ENCODE results near the gene RNF222. TPM values are rescaled to one million over a fixed set of nuclear protein-coding genes. Genes with fewer than 3 reads are reported as not detected.
A peak's percentile ranks its signal among the peaks of the same experiment; 100 is the strongest.

Gene RNF222
- total and polyA plus RNA-seq, 4 donors = 0.11 TPM; not detected in 3

DNA sequence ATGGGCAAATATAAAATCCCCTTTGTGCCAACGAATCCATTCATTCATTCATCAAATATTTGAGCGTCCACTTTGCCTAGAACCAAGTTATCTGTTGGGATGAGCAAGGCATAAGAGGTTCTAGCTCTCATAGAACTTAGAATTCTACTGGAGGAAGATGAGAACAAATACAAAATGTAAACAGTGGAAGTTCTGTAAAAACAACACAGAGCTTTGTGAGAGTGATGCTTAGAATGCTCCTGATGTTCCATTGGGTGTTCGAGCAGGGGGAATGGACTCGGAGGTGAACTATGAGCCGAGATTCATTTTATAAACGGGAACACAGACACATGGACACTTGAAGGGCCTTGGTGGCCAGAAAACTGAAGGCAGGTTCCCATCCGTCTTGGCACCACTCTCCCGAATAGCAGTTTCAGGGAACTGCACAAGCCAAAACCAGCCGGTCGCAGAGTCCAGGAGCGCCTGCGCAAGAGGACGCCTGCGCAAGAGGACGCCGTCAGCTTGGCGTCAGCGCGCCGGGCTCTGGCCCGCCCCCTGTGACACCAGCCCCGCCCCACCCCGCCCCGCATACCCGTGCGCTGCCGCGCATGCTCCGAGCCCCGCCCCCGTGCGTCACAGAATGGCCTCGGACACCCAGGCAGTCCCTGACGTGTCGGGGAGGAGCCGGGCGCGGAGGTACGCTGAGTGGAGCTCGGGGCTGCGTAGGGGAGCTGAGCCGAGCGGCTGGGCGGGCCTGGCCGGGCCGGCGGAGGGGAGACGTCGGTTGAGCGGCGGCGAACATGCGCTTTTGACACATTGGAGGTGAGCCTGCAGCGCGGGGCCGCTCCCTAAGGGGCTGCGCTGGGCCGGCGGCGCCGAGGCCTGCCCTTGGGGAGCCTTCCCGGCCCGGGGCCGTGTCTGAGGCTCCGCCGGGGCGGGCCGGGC lies 37.9 kb upstream of the RNF222 start, which contains the start of gene NDEL1:
Gene NDEL1, plus strand, starts transcription at position 640 of the 924 bp plus-strand sequence. CDS start 8,388 bp downstream, outside the sequence.
- WGBS (ENCODE audit: insufficient coverage) = under 1% methylated on average over 66 of the region's 68 CpGs
- H3K36me3 ChIP-seq (ENCODE audit: control insufficient read depth, insufficient read depth, low read length) = peaks cover 10% of the 10 kb centered on the region
- peak within 1 kb of the TSS; percentile 97 for H3K27ac ChIP-seq (ENCODE audit: low read depth, low read length)
- no peaks in the 10 kb centered on the region for H3K9me3 ChIP-seq (ENCODE audit: control insufficient read depth, insufficient read depth, low read length)
- DNase-seq (ENCODE audit: low read depth in 4 of 6, low spot score in 6 of 6) = peak; percentile 85 to 99 (median 96)
- no peaks in the 10 kb centered on the region for H3K4me1 ChIP-seq (ENCODE audit: control insufficient read depth, insufficient read depth, low read length)
- H3K27me3 ChIP-seq (ENCODE audit: control insufficient read depth, insufficient read depth, low read length) = no peaks in the 10 kb centered on the region
- peak within 1 kb of the TSS; percentile 74 for H3K4me3 ChIP-seq (ENCODE audit: low read depth, low read length)

DNA sequence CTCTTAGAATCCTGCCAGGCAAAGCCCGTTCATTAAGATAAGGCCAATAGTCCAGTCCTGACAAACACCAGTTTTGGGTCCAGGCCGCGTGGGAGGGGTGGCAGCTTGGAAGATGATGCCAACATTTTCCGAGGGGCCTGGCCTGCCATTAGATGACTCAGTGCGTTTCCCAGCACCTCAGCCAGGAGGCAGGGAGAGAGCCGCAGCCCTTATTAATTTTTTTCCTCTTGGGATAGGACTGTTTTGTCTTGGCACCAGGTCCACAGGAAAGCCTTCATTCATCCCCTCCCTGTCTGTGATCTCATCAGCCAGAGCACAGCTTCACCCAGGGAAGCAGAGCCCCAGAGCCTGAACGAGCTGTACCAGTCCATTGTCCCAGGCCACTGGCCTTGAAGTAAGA lies 33.3 kb upstream of the RNF222 start:
- Histone ChIP-seq H3K36me3 (ENCODE audit: control insufficient read depth, insufficient read depth, low read length) (no peaks in the 10 kb centered on the region), H3K27ac (ENCODE audit: low read depth, low read length) (no peak overlapping the region), H3K27me3 (ENCODE audit: control insufficient read depth, insufficient read depth, low read length) (no peaks in the 10 kb centered on the region), H3K4me3 (ENCODE audit: low read depth, low read length) (no peak overlapping the region), H3K4me1 (ENCODE audit: control insufficient read depth, insufficient read depth, low read length) (no peaks in the 10 kb centered on the region), H3K9me3 (ENCODE audit: control insufficient read depth, insufficient read depth, low read length) (no peaks in the 10 kb centered on the region)
- DNase-seq (ENCODE audit: low read depth in 4 of 6, low spot score in 6 of 6) = peak in 1 of 6 donors; percentile 9
- WGBS (ENCODE audit: insufficient coverage) = 93% methylated on average over 6 of the region's 7 CpGs

- Histone ChIP-seq H3K4me1 (ENCODE audit: control insufficient read depth, insufficient read depth, low read length) (no peaks in the 10 kb centered on the region), H3K4me3 (ENCODE audit: low read depth, low read length) (no peak overlapping the region), H3K36me3 (ENCODE audit: control insufficient read depth, insufficient read depth, low read length) (no peaks in the 10 kb centered on the region), H3K27ac (ENCODE audit: low read depth, low read length) (no peak overlapping the region), H3K27me3 (ENCODE audit: control insufficient read depth, insufficient read depth, low read length) (peaks cover under 1% of the 10 kb centered on the region), H3K9me3 (ENCODE audit: control insufficient read depth, insufficient read depth, low read length) (no peaks in the 10 kb centered on the region)
- no peak for DNase-seq (ENCODE audit: low read depth in 4 of 6, low spot score in 6 of 6)
- WGBS (ENCODE audit: insufficient coverage) = no CpG with 5 or more reads among the region's 3 CpGs
Measured at GRCh38 chr17:8426802-8427201, 29.2 kb upstream of the RNF222 start.

DNA sequence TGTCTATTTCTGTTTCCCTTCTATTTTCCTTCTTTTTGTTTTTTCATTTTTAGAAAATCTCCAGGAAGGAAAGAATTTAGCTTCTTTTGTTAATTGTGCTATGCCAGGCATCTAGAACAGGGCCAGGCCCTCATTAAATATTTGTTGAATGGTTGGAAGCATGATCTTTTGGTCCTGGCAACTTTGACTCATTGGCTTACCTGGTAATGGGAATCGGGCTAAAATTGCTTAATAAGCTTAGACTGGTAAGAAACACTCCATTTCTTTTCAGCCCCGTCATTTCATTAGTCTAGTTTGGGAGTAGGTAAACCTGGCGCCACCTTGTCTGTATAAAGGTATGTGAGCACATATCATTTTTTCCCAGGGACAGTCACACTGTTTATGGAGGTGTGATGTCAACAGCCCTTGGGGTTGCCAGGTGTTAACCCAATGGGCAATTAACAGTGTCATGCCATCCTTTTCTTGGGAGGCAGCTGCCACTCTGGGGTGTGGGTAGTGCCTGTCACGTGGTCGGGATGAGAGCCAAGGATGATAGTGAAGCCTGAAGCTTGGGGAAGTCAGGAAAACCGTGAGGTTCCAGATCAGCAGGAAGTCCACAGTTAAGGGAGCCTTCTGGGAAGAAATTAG lies 28.6 kb upstream of the RNF222 start:
- no peak overlapping the region for H3K27ac ChIP-seq (ENCODE audit: low read depth, low read length)
- no peak overlapping the region for H3K4me3 ChIP-seq (ENCODE audit: low read depth, low read length)
- no peak for DNase-seq (ENCODE audit: low read depth in 4 of 6, low spot score in 6 of 6)
- no peaks in the 10 kb centered on the region for H3K36me3 ChIP-seq (ENCODE audit: control insufficient read depth, insufficient read depth, low read length)
- H3K9me3 ChIP-seq (ENCODE audit: control insufficient read depth, insufficient read depth, low read length) = no peaks in the 10 kb centered on the region
- WGBS (ENCODE audit: insufficient coverage) = 59% methylated on average over 3 of the region's 6 CpGs
- no peaks in the 10 kb centered on the region for H3K4me1 ChIP-seq (ENCODE audit: control insufficient read depth, insufficient read depth, low read length)
- peaks cover 5% of the 10 kb centered on the region for H3K27me3 ChIP-seq (ENCODE audit: control insufficient read depth, insufficient read depth, low read length)

DNA sequence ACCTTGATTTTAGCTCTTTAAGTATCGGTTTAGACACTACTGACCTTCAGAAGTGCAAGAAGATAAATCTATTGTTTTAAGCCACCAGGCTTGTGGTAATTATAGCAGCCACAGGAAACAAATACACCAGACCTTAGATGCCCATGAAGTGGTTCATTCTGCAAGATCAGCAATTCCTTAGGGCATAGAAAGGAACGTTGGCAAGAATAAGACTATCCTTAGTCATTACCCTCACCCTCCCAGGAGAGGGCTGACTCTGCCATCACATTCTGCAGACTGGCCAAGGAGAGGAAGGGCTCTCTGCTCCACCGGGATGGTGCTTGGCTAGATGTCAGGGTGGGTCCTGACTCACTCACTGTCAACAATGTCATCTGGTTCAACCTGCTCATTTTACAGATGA lies 23.9 kb upstream of the RNF222 start:
- no peak for DNase-seq (ENCODE audit: low read depth in 4 of 6, low spot score in 6 of 6)
- peaks cover 13% of the 10 kb centered on the region for H3K27me3 ChIP-seq (ENCODE audit: control insufficient read depth, insufficient read depth, low read length)
- H3K9me3 ChIP-seq (ENCODE audit: control insufficient read depth, insufficient read depth, low read length) = no peaks in the 10 kb centered on the region
- H3K36me3 ChIP-seq (ENCODE audit: control insufficient read depth, insufficient read depth, low read length) = no peaks in the 10 kb centered on the region
- H3K4me3 ChIP-seq (ENCODE audit: low read depth, low read length) = no peak overlapping the region
- 100% methylated on average over 1 of the region's 3 CpGs for whole genome bisulfite sequencing (ENCODE audit: insufficient coverage)
- H3K4me1 ChIP-seq (ENCODE audit: control insufficient read depth, insufficient read depth, low read length) = no peaks in the 10 kb centered on the region
- no peak overlapping the region for H3K27ac ChIP-seq (ENCODE audit: low read depth, low read length)

DNA sequence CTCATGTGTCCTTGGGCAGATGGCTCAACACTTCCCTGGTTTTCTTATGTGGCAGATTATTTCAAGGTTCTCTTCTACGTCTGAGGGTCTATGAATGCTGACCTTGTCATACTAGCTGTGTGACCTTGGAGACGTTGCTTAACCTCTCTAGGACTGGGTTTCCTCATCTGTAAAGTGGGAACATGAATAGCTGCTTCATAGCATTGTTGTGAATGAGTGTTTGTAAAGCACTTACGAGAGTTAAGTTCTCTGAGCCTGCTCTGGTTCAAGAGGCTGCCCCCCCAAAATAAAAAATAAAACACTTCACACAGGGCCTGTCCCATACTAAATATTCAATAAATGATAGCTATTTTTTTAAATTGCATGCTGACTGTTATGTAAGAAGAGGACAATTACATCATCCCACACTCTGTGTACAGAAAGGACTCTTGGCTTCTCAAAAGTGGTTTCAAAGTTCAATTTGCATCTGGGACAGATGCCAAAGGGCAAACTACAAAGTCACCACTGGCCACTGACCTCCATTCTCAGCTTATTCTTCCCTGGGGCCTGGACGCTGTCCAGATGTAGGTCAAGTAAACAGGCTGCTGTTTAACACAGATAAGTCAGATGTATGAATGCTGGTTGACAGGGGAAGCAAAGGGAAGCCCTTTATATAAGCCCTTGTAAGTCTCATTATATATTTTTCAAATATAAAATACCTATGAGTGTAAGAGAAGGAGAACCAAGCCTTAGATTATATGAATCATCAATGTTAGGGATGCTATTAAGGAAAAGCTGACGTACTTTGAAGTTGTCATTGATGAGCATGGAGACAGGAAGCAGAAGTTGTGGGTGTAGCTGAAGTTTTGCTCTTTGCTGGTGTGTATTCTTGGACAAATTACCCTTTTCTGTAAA lies 22.7 kb upstream of the RNF222 start:
- Histone ChIP-seq H3K27me3 (ENCODE audit: control insufficient read depth, insufficient read depth, low read length) (peaks cover 13% of the 10 kb centered on the region), H3K9me3 (ENCODE audit: control insufficient read depth, insufficient read depth, low read length) (no peaks in the 10 kb centered on the region), H3K36me3 (ENCODE audit: control insufficient read depth, insufficient read depth, low read length) (no peaks in the 10 kb centered on the region), H3K27ac (ENCODE audit: low read depth, low read length) (no peak overlapping the region), H3K4me1 (ENCODE audit: control insufficient read depth, insufficient read depth, low read length) (no peaks in the 10 kb centered on the region), H3K4me3 (ENCODE audit: low read depth, low read length) (no peak overlapping the region)
- 74% methylated on average over 3 of the region's 5 CpGs for WGBS (ENCODE audit: insufficient coverage)
- peak in 4 of 6 donors; percentile 1 to 70 (median 7) for DNase-seq (ENCODE audit: low read depth in 4 of 6, low spot score in 6 of 6)

GRCh38 chr17:8419305-8419704 lies 21.7 kb upstream of the RNF222 start:
- Histone ChIP-seq H3K4me3 (ENCODE audit: low read depth, low read length) (no peak overlapping the region), H3K4me1 (ENCODE audit: control insufficient read depth, insufficient read depth, low read length) (no peaks in the 10 kb centered on the region), H3K9me3 (ENCODE audit: control insufficient read depth, insufficient read depth, low read length) (no peaks in the 10 kb centered on the region), H3K27ac (ENCODE audit: low read depth, low read length) (no peak overlapping the region), H3K36me3 (ENCODE audit: control insufficient read depth, insufficient read depth, low read length) (no peaks in the 10 kb centered on the region), H3K27me3 (ENCODE audit: control insufficient read depth, insufficient read depth, low read length) (peaks cover 13% of the 10 kb centered on the region)
- DNase-seq (ENCODE audit: low read depth in 4 of 6, low spot score in 6 of 6) = no peak
- WGBS (ENCODE audit: insufficient coverage) = no CpG with 5 or more reads among the region's 1 CpG

DNA sequence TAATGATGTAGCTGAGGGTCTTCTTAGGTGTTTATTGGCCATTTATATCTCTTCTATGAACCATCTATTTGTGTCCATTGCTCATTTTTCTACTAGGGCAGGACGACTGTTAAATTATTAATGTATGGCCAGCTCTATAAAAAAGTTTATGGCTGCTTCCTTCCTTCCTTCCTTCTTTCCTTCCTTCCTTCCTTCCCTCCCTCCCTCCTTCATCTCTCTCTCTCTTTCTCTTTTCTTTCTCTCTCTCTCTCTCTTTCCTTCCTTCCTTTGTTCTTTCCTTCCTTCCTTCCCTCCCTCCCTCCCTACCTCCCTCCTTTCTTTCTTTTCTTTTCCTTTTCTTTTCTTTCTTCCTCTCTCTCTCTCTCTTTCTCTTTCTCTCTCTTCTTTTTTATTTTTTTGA lies 20.8 kb upstream of the RNF222 start:
- Histone ChIP-seq H3K27ac (ENCODE audit: low read depth, low read length) (no peak overlapping the region), H3K36me3 (ENCODE audit: control insufficient read depth, insufficient read depth, low read length) (no peaks in the 10 kb centered on the region), H3K4me3 (ENCODE audit: low read depth, low read length) (no peak overlapping the region), H3K4me1 (ENCODE audit: control insufficient read depth, insufficient read depth, low read length) (no peaks in the 10 kb centered on the region), H3K9me3 (ENCODE audit: control insufficient read depth, insufficient read depth, low read length) (no peaks in the 10 kb centered on the region), H3K27me3 (ENCODE audit: control insufficient read depth, insufficient read depth, low read length) (peaks cover 13% of the 10 kb centered on the region)
- no CpG with 5 or more reads among the region's 1 CpG for WGBS (ENCODE audit: insufficient coverage)
- DNase-seq (ENCODE audit: low read depth in 4 of 6, low spot score in 6 of 6) = no peak

GRCh38 chr17:8417806-8418205 lies 20.2 kb upstream of the RNF222 start:
- 83% methylated on average over 4 of the region's 4 CpGs for WGBS (ENCODE audit: insufficient coverage)
- no peak overlapping the region for H3K4me3 ChIP-seq (ENCODE audit: low read depth, low read length)
- no peaks in the 10 kb centered on the region for H3K4me1 ChIP-seq (ENCODE audit: control insufficient read depth, insufficient read depth, low read length)
- H3K36me3 ChIP-seq (ENCODE audit: control insufficient read depth, insufficient read depth, low read length) = no peaks in the 10 kb centered on the region
- H3K9me3 ChIP-seq (ENCODE audit: control insufficient read depth, insufficient read depth, low read length) = no peaks in the 10 kb centered on the region
- no peak for DNase-seq (ENCODE audit: low read depth in 4 of 6, low spot score in 6 of 6)
- peaks cover 13% of the 10 kb centered on the region for H3K27me3 ChIP-seq (ENCODE audit: control insufficient read depth, insufficient read depth, low read length)
- no peak overlapping the region for H3K27ac ChIP-seq (ENCODE audit: low read depth, low read length)
